GM21390 (cell line): ENCODE measurements around the gene GMPR2.
"Not testable (repeated sequence)": the region's sequence is repeated elsewhere in the genome, so short reads cannot be mapped to it uniquely, and the experiment has no call there.

Experiments
- ATAC-seq: cut with Tn5 transposase; IDR thresholded peaks from one replicate; pipeline ENCODE4 v1.9.1; 2021; ENCODE audit not compliant: unreplicated experiment

Gene GMPR2

GRCh38 chr14:24226473-24226872 is 6.3 kb upstream of the GMPR2 start:
- no peak for ATAC-seq

DNA sequence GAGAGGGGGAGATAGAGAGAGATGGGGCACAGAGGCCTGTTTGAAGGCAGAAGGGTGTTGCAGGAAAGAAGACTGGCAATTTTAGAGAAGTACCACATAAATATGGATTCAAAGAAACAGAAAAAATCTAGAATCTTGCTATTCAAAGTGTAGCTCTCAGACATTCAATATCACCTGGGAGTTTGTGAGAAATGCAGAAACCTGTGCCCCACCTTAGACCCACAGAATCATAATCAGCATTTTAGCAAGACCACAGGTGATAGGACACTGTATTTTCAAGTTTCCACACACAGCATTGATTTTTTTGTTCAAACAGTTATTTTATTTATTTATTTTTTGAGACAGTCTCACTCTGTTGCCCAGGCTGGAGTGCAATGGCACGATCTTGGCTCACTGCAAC is 3.8 kb upstream of the GMPR2 start:
- ATAC-seq, result no peak

GRCh38 chr14:24231263-24232120 is 1.2 kb upstream of the GMPR2 start:
- no peak for ATAC-seq

GRCh38 chr14:24232121-24232644 is 546 bp upstream of the GMPR2 start, which contains the start of gene NEDD8:
Gene NEDD8 (minus strand): TSS chr14:24232367. CDS start chr14:24232267, 100 bp downstream.
- ATAC-seq, result peak; percentile 78

GRCh38 chr14:24233538-24233866 is 773 bp downstream of the GMPR2 start:
- ATAC-seq, result no peak

DNA sequence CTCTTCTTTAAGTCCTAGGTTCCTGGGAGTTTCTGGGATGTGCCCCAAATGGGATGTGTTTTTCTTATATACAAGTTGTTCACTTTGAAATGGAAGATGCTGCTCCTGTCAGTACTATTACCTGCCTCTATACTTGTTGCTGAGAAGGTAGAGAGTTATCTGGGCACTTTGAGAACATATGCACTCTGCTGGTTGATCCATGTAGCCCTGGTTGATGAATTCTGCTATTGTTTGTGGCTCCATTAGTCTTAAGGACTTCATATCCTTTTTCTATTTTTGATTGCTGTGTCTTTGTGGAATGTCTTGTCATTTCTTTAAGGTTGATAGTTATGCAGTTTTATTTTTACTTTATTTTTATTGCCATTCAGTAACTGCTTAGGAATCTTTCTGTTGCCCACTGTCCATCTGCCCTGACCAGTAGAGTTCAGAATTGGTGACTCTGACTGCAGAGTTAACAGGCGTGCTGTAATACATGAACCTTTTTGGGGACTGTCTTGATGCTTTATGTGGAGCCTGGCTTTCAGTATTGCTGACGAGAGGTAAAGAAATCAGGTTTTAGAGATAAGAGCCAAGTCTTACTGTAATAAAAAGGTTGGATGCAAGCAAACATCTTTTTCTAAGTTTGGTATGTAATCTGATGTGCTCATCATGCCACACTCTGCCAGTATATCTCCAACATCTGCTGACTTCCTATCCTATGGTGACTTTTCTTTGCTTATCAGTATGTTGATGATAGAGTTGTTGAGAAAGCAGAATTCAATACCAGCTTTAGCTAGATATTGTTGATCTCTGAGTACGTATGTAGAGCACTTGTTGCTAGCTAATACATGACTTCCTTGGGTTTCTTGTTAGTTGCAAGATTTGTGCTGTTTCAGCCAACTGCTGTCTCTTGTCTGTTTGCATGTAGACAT is 1.6 kb downstream of the GMPR2 start:
- no peak for ATAC-seq

DNA sequence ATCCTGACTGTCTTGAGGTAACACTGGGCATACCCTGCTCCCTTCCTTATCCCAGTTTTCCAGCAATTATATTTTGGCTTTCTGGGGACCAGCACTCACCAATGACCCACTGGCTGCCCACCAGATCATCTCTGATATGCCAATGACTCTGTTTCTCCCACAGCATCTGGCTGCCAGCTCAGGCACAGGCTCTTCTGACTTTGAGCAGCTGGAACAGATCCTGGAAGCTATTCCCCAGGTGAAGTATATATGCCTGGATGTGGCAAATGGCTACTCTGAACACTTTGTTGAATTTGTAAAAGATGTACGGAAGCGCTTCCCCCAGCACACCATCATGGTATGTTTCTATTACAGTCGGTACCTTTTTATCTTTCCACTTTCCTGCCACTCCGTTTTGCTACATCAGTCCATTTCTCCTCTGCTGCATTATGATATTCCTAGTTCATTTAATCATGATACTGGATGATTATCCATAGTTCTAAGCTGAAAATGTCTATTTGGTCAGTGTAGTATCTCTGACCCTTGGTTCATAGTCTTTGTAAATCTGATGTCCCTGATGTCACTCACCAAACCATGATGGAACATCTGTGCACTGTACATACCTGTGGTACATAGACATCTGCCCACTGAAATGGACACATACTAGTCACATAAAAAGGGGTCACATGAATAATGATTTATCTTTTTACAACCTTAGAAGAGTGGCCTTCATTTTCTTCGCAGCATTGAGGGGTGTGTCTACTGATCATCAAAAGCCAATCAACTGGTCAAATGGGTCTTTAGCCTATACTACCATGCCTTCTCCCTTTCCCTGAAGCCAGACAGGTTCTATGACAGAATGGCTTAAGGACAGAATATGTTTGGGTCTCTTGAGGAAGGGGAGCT is 3.3 kb downstream of the GMPR2 start:
- ATAC-seq, result no peak

- no peak for ATAC-seq
Observed at GRCh38 chr14:24236689-24237462, 4.1 kb downstream of the GMPR2 start.

GRCh38 chr14:24237463-24237955 is 4.8 kb downstream of the GMPR2 start:
- no peak for ATAC-seq

GRCh38 chr14:24238123-24238522 is 5.4 kb downstream of the GMPR2 start:
- ATAC-seq, result no peak

DNA sequence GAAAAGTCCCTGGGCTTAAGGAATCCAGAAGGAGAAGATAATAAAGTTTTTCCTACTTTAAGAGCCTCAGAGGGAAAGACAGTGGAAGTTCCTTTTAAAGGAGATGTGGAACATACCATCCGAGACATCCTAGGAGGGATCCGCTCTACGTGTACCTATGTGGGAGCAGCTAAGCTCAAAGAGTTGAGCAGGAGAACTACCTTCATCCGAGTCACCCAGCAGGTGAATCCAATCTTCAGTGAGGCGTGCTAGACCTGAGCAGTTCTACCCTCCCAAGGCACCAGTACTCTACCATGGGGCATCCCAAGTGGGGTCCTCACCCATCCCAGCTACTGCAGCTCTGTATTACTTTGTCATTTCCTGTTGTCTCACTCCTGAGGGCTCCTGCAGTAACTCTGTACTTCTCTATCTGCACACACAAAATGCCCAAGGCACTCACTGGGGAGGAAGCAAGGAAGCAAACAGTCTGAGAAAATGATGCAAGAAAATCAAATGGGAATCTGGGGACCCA is 5.9 kb downstream of the GMPR2 start:
- ATAC-seq, result no peak

DNA sequence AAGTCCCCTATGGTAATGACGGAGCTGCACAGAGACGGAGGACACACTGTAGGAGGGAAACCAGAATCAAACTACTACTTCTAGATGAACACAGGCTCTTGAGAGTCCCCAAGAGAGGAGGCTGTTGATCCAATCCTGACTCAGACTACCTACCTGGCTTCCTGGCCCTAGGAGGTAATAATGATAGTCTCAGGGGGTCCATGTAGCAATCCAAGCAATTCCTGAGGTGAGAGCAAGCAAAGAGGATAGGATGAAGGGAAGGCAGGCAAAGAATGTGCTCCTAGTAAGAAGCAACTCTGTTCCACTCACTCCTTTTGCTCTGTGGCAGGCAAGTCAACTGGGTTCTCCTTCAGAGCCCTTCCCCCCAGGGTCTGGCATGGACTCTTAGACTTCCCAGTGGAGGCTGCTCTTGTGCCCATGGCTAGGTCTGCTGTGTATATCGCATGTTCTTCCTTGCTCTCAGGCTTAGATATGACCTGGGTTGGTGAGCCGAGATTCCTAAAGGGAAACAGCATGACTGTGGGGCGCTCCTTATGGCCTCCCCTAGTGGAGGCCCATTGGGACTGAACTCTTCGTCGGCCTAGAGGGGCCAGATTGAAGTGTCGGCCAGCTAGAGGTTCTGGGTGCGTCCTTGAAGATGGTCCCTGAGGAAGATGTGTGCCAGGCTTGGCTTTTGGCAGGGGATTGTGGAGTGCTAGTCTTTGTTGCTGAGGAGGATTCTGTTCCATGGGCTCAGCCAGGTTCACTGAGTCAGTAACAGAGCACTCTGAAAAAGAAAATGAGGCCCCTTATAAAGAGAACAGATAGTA is 7.6 kb downstream of the GMPR2 start:
- ATAC-seq, result no peak

- peak; percentile 77 for ATAC-seq
Observed at GRCh38 chr14:24241829-24242443, 9.2 kb downstream of the GMPR2 start.

GRCh38 chr14:24243336-24243836 is 10.7 kb downstream of the GMPR2 start:
- ATAC-seq, result no peak

DNA sequence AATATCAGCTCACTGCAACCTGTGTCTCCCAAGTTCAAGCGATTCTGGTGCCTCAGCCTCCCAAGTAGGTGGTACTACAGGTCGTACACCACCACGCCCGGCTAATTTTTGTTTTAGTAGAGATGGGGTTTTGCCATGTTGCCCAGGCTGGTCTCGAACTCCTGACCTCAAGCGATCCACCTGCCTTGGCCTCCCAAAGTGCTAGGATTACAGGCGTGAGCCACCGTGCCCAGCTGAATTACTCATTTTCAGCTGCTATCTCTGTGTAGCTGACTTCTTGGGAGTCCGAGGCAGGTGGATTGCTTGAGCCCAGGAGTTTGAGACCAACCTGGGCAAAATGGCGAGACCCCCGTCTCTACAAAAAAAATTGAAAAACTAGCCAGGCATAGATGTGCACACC is 12.6 kb downstream of the GMPR2 start:
- ATAC-seq, result not testable (repeated sequence)

DNA sequence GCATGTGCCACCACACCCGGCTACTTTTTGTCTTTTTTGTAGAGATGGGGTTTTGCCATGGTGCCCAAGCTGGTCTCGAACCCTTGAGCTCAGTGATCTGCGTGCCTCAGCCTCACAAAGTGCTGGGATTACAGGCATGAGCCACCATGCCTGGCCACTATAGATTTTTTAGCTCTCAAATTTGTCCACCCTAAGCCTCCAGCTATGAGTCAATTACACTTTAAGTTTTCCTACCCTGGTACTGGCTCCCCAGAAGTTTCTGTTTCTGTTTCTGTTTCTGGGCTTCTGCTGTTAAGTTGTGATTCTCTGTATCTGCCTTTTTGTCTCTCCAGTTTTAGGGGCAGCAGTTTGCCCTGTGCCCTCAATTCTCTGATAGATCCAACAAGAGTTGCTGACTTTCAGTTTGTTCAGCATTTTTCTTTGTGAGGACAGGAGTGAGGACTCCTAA is 14.1 kb downstream of the GMPR2 start:
- ATAC-seq, result no peak

GRCh38 chr14:24247422-24247821 is 14.7 kb downstream of the GMPR2 start:
- ATAC-seq, result no peak
